ENCODE data around the gene NAA15.
"Not testable (repeated sequence)": the region's sequence is repeated elsewhere in the genome, so short reads cannot be mapped to it uniquely, and the experiment has no call there.

Gene NAA15

DNA sequence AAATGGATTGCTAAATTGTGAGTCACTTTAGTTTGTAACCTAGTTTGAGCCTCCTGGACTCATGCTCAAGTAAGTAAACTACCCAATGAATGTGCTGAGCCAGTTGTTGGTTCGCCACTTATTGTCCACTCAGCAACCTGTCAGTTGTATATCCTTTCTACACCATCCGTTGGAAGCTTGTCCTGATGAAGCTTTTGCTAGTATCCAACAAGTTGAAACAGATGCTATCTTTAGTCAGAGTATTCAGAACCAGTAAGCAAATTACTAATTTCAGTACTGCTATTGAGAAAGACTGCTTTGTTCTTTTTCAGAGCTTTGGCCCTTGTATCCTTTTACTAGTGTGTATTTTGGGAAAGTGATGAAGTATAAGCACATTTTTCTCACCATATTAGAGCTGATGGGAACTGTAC lies 4.3 kb upstream of the NAA15 start:
- peak in 1 of 4 experiments; percentile 12 for DNase-seq

DNA sequence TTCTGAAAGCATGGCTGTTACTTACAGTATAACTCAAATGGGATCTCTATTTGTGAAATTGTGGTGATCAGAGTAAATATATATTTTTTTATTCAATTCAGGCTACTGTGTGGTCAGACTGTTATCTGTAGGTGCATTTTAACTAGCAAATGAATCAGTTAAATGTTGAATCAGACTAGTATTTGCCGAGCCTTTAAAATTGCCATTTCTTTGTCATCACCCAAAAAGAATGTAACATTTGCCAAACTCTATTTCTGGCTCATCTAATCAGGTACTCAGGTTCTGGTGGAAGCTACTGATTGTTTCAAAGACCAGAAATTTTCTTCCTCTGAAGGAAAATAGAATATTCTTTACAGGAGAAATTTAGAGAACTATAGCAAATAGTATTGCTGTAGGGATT lies 1.8 kb upstream of the NAA15 start:
- no peak for DNase-seq

DNA sequence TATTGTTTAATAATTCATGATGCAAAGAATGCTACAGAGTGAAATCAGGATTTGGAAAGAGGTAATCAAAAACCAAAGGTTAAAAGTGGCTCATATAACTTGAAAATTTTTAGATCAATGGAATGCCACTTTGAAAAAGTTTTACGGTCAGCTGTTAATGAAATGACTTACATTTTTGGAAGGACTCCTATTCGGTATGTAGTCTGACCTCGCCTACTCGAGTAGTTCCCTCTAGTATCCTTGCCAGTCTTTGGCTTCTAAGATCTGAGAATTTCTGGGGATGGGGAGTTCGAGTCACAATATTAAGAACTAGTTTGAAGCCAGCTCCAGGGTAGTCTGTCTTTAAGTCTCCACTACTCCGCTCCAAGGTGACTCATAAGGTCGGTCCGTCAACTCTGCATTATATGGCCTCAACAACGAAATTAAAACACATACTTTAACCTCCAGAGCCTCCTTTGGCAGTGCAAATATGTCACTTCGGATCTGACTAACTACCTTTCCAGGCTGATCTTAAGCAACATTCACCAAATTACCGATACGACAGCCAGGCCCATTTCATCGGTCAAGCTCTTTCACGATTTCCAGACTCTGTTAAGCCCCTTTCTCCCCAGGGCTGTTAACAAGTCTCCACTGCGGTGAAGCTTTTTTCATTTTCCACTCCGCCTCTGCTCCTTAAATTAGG lies 733 bp upstream of the NAA15 start:
- peak; percentile 40 to 57 (median 46) for DNase-seq

DNA sequence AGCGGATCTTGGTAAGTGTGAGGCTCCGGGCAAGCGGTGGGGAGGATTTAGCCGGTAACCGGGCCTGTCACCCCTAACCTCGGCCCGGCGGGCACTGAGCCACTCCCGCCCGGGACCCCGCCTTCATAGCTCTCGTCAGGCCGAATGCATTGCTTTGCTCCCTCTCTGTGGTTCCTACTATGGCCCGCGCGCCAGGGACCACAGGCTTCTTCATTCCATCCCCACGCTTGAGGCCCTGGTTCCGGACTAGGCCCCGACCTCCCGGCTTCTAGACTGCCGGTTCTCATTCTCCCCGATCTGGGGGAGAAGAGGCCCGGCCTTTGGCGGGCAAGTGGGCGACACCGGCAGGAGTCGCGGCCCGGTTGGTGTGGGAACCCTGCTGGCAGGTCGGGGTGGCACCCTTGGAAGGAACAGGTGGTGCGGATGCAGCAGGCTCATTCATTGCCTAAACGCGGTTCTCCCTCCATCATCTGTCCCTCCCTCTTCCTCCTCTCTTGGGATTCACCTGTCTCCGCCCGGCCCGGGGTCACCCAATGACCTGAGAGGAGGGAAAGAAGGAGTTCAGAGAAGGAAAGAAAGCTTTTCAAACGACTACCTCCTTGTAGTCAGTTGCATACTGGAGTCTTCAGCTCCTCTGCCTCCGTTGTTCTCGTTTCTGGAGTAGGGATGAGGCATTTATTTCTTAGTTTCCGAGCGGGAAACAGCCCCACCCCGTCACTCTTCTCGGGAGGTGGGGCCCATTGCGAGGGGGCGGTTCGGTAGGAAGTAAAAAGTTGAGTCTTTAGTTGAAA lies 711 bp downstream of the NAA15 start, which contains the start of gene NDUFC1:
NDUFC1 (minus strand) TSS at position 657 of the 791 bp plus-strand sequence. CDS start 6,679 bp downstream, outside the sequence.
- DNase-seq = peak; percentile 79 to 86 (median 84)

DNA sequence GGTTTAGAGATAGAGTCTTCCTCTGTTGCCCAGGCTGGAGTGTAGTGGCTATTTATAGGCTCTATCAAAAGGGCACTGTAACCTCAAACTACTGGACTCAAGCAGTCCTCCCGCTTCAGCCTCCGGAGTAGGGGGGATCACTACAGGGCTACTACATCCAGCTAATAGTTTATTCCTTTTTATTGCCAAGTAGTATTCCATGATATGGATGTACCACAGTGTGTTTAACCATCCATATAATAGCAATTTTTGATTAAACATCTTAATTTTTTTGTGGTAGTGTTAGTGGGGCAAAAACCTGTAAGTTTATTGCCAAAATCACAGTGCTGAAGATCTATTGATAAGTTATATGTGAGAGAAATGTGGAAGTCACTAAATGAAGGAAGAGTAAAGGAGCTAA lies 3.6 kb downstream of the NAA15 start:
- no peak for DNase-seq

DNA sequence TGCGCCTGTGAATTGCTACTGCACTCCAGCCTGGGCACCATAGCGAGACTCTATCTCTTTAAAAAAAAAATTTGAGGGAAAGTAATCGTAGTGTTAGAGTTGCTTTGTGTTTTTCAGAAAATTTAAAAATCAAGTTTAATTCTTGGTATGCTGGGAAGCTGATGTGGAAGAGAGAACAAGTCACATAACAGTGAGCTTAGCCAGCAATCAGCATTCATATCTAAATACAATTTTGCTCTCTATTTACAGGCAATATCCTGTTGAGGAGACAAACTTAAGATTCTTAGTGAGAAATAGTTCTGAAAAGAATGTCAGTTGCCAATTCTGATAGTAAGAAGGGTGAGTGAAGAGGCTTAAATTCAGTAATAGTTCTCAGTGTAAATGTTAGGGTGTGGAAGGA lies 10.6 kb downstream of the NAA15 start:
- DNase-seq = no peak

DNA sequence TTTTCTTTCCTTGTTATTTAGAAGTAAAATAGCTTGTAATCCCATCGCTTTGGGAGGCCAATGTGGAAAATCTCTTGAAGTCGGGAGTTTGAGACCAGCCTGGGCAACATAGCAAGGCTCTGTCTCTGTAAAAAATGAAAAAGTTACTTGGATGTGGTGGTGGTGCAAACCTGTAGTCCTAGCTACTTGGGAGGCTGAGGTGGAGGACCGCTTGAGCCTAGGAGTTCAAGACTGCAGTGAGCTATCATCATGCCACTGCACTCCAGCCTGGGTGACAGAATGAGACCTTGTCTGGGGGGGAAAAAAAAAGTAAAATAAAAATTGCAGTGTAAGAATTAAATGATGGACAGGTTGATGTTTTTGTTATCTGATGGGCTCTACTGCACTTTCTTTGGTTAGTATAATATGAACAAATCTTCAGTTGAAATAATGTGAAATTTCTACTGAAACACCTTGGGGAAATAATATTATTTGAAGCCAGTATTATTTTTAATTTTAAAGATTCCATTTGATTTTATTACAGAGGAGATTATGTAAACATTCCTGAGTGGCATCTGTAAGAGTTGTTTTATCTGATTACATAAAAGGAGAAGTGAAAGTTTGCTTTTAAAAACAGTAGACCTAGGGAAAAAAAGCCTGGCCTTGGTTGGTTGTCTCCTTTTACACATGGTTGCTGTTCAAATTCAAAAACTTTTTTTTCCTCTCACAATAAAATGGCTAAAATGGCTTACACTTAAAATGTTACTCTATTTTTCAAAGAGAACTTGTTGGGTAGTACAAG lies 11.4 kb downstream of the NAA15 start:
- peak; percentile 18 to 66 (median 51) for DNase-seq

DNA sequence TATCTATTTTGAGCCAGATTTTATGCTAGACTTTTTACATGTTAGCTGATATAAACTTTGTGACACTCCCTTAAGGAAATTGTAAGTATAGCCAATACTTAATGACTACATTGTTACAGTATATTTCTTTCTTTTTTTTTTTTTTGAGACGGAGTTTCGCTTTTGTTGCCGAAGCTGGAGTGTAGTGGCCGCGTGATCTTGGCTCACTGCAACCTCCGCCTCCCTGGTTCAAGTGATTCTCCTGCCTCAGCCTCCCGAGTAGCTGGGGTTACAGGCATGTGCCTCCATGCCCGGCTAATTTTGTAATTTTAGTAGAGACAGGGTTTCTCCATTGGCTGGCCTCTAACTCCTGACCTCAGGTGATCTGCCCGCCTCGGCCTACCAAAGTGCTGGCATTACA lies 12.1 kb downstream of the NAA15 start:
- DNase-seq = not testable (repeated sequence)

DNA sequence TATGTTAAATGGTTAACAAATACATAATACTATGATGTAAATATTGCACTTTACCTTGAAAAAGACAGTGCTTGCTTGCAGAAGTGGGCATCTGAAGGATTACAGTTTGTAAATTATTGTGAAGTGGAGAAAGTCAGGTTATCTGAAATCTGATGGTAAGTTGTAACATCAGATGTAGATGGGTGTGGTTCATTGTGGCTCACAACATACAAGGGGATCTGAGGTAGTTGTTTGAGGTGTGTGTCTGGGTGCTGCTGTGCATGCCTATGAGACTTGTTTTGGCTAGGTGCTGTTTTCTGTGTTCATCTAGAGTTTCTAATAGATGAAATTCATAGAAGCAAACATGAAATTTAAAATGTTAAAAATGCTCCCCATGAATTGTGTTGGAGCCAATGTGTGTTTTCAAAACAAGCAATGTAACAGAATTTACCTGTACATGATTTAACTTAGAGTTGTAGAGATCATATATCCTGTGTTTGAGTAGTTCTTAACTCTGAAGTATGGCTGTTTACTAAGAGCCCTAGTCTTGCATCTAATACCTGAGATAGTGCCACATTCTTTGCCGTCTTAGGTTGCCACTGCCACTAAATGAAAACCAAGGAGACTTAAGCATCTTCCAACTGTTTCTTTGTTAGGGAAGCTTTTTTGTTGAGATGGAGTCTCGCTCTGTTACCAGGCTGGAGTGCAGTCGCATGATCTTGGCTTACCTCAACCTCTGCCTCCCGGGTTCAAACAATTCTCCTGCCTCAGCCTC lies 12.9 kb downstream of the NAA15 start:
- no peak for DNase-seq

DNA sequence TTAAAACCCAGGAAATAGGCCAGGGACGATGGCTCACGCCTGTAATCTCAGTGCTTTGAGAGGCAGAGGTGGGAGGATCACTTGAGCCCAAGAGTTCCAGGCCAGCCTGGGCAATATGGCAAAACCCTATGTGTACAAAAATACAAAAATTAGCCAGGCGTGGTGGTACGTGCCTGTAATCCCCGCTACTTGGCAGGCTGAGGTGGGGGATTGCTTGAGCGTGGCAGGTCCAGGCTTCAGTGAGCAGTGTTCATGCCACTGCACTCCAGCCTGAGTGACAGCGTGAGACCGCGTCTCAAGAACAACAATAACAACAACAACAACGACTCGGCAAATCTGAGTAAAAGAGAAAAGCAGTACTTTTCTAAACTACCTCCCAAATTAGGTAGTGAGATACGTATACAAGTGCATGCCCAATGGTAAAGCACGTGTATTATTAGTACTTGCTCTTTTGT lies 13.9 kb downstream of the NAA15 start:
- DNase-seq = no peak

DNA sequence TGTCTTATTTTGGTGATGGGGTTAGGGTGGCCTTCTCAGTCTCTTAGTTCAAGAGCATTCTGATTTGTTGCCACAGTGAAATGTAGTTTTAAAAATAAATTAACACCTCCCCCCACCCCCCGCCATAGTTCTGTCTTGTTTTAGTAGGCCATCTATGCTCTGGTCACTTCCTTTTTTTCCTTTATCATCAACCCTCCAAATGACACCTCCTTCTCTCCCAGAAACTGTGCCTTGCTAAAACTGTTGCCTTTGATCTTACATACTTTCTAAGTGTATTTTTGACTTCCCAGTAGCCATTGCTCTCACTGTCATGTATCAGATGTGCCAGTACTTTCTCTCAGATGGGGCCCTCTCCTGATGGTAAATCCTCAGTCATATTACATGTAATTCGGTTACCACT lies 15.4 kb downstream of the NAA15 start:
- no peak for DNase-seq

DNA sequence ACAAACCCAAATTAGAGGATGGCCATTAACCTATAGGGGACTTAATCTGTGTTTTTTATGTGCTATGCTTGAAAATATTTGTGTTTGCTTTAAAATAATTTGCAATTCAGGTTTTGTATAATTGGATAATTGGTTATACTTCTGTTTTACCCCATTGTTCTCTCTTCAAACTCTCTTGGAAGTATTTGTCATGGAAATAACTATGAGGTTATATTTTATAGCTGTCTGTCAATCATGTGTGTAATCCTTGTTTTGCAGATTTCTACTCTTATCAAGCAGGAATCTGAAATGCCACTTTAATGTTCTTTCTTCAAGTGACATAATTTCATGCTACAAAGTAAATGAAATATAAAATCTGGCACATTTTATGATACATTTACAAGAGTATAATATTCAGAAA lies 16.3 kb downstream of the NAA15 start:
- DNase-seq = no peak

DNA sequence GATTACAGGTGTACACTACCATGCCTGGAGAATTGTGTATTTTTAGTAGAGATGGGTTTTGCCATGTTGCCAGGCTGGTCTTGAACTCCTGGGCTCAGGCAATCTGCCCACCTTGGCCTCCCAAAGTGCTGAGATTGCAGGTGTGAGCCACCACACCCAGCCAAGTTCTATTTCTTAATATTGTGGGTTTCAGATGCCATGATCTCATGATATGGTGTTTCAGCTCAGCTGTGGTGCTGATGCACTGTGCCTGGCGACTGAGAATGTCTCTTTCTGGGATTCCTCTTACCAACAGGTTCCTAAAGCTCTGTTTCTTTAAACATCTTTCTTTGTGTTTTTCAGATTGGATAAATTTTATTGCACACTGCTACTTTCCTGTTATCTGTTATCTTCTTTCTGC lies 18.3 kb downstream of the NAA15 start:
- no peak for DNase-seq

DNA sequence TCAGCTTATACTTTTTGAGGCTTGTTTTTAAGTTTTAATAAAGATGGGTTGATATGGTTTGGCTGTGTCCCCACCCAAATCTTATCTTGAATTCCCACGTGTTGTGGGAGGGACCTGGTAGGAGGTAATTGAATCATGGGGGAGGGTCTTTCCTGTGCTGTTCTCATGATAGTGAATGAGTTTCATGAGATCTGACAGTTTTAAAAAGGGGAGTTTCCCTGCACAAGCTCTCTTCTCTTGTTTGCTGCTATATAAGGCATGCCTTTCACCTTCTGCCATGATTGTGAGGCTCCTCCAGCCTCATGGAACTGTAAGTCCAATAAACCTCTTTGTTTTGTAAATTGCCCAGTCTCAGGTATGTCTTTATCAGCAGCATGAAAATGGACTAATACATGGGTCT lies 20.8 kb downstream of the NAA15 start:
- not testable (repeated sequence) for DNase-seq

DNA sequence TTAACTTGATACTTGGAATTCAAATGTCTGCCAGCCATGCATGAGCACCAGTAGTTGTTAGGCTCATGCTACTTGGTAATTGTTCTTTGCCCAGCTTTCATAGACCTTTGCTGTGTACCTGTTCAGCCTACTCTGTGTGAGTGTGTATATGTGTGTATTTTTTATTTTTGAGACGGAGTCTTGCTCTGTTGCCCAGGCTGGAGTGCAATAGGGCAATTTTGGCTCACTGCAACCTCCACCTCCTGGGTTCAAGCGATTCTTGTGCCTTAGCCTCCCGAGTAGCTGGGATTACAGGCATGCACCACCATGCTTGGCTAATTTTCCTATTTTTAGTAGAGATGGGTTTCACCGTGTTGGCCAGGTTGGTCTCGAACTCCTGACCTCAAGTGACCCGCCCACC lies 21.2 kb downstream of the NAA15 start:
- DNase-seq = not testable (repeated sequence)

DNA sequence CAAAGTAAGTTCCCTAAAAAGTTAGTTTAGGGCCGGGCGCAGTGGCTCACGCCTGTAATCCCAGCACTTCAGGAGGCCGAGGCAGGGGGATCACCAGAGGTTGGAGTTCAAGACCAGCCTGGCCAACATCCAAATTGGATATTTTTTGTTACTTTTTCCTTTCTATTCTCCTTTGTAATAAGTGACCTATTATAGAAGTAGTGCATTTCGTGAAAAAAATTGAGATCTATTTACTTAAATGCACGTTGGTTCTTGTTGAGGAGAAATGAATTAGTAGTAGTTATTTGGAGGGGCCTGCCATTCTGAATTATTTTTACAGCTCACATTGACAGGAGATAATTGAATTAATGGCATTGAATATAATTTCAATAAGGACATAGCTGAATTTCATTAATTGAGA lies 23.3 kb downstream of the NAA15 start:
- no peak for DNase-seq

DNA sequence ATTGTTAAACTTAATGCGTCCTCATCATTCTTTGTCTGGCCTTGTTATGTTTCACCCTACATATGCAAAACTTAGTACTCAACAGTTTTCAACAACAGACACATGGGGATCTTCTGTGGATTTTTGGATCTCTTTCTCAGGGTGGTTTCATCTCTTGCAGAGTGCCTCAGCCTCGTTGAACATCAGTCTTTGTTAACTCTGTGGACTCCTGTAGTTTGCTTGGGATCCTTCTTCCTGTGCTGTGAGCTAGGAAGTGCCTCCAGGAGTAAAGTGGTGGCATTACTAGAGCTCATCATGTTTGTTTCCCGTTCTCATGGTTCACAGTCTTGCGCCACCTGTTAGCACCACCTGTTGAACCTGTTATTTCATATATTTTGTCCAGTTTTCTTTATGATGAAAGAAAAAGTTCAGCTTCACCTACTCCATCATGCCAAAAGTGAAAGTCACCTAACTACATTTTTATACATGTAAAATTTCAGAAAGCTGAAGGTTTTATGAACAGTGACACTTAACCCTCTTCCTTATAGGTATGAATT lies 28.4 kb downstream of the NAA15 start:
- no peak for DNase-seq

DNA sequence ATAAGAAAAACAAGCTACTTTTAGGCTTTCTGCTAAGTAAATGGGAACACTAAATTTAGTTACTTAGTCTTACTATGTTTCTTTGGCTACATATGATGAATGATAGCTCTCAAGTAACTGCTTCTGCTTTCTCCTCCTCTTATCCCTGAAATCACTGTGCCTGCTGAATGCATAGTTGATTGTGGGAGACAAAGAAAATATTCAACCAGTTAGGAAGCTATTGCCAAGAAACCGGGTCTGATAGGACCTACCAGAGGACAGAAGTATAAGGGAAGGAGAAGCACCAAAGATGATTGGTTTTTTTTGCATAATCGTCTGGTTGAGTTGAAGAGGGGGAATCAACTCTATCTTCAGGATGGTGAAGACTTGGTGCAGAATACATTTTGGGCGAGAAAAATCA lies 29.0 kb downstream of the NAA15 start:
- no peak for DNase-seq

DNA sequence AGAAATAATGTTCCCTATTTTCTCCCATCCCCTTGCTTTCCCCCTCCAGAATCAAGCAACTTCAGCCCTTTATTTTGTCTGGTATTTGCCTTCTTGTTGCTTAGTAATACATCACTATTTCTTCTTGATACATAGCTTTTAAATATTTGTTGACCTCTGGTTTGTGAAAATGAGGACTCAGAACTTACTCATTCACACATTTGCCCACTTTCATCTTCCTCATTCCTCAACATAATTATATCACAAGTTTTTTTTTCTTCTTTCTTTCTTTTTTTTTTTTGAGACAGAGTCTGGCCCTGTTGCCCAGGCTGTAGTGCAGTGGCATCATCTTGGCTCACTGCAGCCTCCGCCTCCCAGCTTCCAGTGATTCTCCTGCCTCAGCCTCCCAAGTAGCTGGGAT lies 29.9 kb downstream of the NAA15 start:
- DNase-seq = peak in 2 of 4 experiments; percentile 4 to 55

DNA sequence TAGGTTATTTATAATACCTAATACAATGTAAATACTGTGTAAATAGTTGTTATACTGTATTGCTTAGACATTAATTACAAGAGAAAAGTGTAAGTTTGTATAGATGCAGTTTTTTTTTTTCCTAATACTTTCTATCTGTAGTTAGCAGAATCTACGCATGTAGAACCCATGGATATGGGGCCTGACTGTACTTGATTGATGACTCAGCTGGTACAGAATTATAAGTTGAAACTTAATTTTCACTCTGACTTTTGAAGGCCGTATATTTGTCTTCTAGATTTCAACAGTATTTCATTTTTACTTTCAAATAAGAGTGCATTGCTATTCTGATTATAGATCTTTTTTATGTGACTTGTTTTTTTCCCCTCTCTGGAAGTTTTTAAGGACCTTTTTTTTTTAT lies 31.7 kb downstream of the NAA15 start:
- DNase-seq = no peak

DNA sequence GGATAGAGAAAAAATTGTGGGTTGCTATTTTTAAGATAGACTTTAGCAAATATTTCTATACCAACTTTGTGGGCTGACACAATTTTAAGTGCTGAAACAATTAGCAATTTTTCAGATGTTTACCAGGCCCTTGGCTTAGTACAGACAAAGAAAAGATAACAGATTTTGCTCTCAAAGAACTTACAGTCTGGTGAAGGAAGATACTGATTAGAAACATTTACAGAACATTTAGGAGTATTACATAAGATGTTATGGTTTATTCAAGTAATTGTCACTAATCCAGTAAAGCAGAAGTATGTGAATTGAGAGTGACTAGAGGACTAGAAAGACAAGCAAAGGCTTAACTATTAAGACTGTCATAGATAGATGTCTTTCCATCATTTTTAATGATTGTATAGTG lies 36.3 kb downstream of the NAA15 start:
- peak in 2 of 4 experiments; percentile 34 to 40 for DNase-seq

DNA sequence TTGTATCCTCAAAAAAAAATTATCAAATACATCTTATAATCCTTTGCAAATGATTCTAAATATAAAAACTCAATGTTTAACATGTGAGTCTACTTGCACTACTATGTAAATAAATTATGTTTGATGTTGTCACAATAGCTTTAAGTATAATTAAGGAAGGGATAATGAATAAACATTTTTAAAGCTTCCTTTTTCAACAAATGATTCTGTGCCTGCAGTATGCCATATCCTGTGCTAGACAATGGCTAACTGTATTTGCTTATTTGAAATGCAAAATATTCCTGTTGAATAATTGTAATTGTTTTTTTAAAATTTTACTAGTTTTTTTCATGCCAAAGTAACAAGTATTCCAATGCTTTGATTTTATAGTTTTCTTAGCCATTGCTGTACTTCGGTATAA lies 60.0 kb downstream of the NAA15 start:
- no peak for DNase-seq
